K562 (cell line): ENCODE measurements around the gene FIGLA. TPM values are rescaled to one million over a fixed set of nuclear protein-coding genes. Genes with fewer than 3 reads are reported as not detected.

Experiments
- ATAC-seq: fragments of 200-7000 bp; cut with Tn5 transposase; 3 replicates; pipeline ENCODE4 v1.9.1; 2020; ENCODE audit warnings: moderate library complexity
- BruUV-seq: library from RNA; stranded (reverse); fragments of 400-500 nt; replicated peaks from 2 replicates; lab custom pipeline; 2021; lab: Mats Ljungman, UMichigan
- CTCF ChIA-PET: fragments of 300-600 bp; formaldehyde crosslinking; extraction: SDS; loops from one replicate; lab custom pipeline; 2021; ENCODE audit warnings: low intra/inter-chr PET ratio; lab: Yijun Ruan, JAX
- POLR2A ChIA-PET: fragments of 300-600, 350-650 bp; sonication (Branson Sonifier 250); formaldehyde crosslinking; extraction: SDS; loops from one replicate; lab custom pipeline; 2021; ENCODE audit warnings: antibody characterized with exemption, inconsistent platforms; lab: Yijun Ruan, JAX
- DNase-seq, 4 experiments: peaks; one replicate each; pipeline versions ENCODE4 v3.0.0 to v3.0.0-alpha.2; 2011 to 2018; ENCODE audit warnings: low spot score in 3 of 4, mixed read lengths in 3 of 4; ENCODE audit errors: extremely low read depth in 1 of 4
- FAIRE-seq: peaks from 2 replicates; lab custom pipeline; 2011; peaks lifted over from hg19 to GRCh38; lab: Jason Lieb, UNC
- H2AFZ ChIP-seq: 2 replicates; pipeline ENCODE4 v1.6.0; 2011; ENCODE audit warnings: low read depth, low read length, control low read depth, inconsistent platforms
- H3K27ac ChIP-seq: fragments of 200-600 bp; 3 replicates; pipeline ENCODE4 v1.8.0; 2011; ENCODE audit warnings: low read depth, mild to moderate bottlenecking, control low read depth, inconsistent platforms, low read length, moderate library complexity, mixed read lengths; ENCODE audit errors: extremely low read depth
- H3K27me3 ChIP-seq, 2 experiments: fragments of 300-600 bp in 1 of 2; 2 replicates in 1 of 2; 3 replicates in 1 of 2; pipeline versions ENCODE4 v1.6.0 to v1.8.0; 2011; ENCODE audit warnings: inconsistent platforms in 2 of 2, low read length in 2 of 2, mild to moderate bottlenecking in 1 of 2, mixed read lengths in 1 of 2, moderate library complexity in 1 of 2; ENCODE audit not compliant: control insufficient read depth in 2 of 2, insufficient read depth in 2 of 2
- H3K36me3 ChIP-seq: fragments of 300-600 bp; 3 replicates; pipeline ENCODE4 v1.8.0; 2011; ENCODE audit warnings: mild to moderate bottlenecking, low read length, inconsistent platforms; ENCODE audit not compliant: control insufficient read depth, insufficient read depth
- H3K4me1 ChIP-seq, 2 experiments: fragments of 200-600 bp in 1 of 2; replicated peaks in 1 of 2; 2 replicates in 1 of 2; 3 replicates in 1 of 2; pipeline versions ENCODE4 v1.5.1 to v1.8.0; 2011; ENCODE audit warnings: inconsistent platforms in 2 of 2, low read length in 2 of 2, mild to moderate bottlenecking in 1 of 2, mixed read lengths in 1 of 2, moderate library complexity in 1 of 2; ENCODE audit not compliant: control insufficient read depth in 2 of 2, insufficient read depth in 2 of 2
- H3K4me2 ChIP-seq: 2 replicates; pipeline ENCODE4 v1.6.1; 2011; ENCODE audit warnings: low read length, control low read depth, inconsistent platforms, mixed read lengths; ENCODE audit not compliant: insufficient read depth
- H3K4me3 ChIP-seq: fragments of 200-600 bp; sonication (generic), shearing (Covaris generic); 2 replicates; pipeline ENCODE4 v1.5.1; 2016; ENCODE audit warnings: control low read depth, inconsistent platforms
- H3K79me2 ChIP-seq: fragments of 200-600 bp; 3 replicates; pipeline ENCODE4 v1.8.0; 2011; ENCODE audit warnings: low read length, inconsistent platforms; ENCODE audit not compliant: control insufficient read depth, insufficient read depth
- H3K9ac ChIP-seq, 2 experiments: 2 replicates each; pipeline versions ENCODE4 v1.6.0 to v1.6.1; 2011; ENCODE audit warnings: low read depth in 2 of 2, low read length in 2 of 2, control low read depth in 1 of 2, inconsistent platforms in 1 of 2, mild to moderate bottlenecking in 1 of 2, mixed read lengths in 1 of 2; ENCODE audit not compliant: insufficient read depth in 1 of 2
- H3K9me1 ChIP-seq: one replicate; pipeline ENCODE4 v1.6.0; 2011; ENCODE audit warnings: inconsistent platforms, mild to moderate bottlenecking, low read length, moderate library complexity; ENCODE audit not compliant: control insufficient read depth, insufficient read depth
- H3K9me3 ChIP-seq: replicated peaks from 2 replicates; pipeline ENCODE4 v1.5.1; 2011; ENCODE audit warnings: low read depth, low read length, inconsistent platforms; ENCODE audit not compliant: control insufficient read depth, insufficient read depth
- H4K20me1 ChIP-seq: replicated peaks from 2 replicates; pipeline ENCODE4 v1.6.1; 2011; ENCODE audit warnings: low read length, inconsistent platforms, mixed read lengths; ENCODE audit not compliant: control insufficient read depth, insufficient read depth
- E2F1 ChIP-seq: sonication (generic); formaldehyde crosslinking; IDR thresholded peaks from 2 replicates; pipeline ENCODE4 v1.8.1; 2023; ENCODE audit warnings: mild to moderate bottlenecking, missing genetic modification reagents, moderate library complexity
- FOXM1 ChIP-seq, 2 experiments: fragments of 450-650 bp in 1 of 2; sonication (generic) in 1 of 2; formaldehyde crosslinking in 1 of 2; IDR thresholded peaks; 2 replicates each; pipeline versions ENCODE4 v1.6.1 to v1.9.0; 2017 to 2022; ENCODE audit warnings: low read depth in 2 of 2, mild to moderate bottlenecking in 2 of 2, missing genetic modification reagents in 1 of 2, moderate library complexity in 1 of 2
- HNRNPH1 ChIP-seq: fragments of 200-400 bp; formaldehyde crosslinking; optimal IDR thresholded peaks from 2 replicates; pipeline ENCODE3; 2017; ENCODE audit warnings: low read depth, mild to moderate bottlenecking, low read length, moderate library complexity
- NR4A1 ChIP-seq, 2 experiments: fragments of 250-450 bp in 1 of 2; fragments of 450-650 bp in 1 of 2; sonication (Bioruptor Pico) in 1 of 2; IDR thresholded peaks; 2 replicates each; pipeline versions ENCODE4 v1.4.0 to v1.6.1; 2016 to 2020; ENCODE audit warnings: mild to moderate bottlenecking in 2 of 2, missing compliant biosample characterization in 1 of 2, missing genetic modification characterization in 1 of 2, moderate library complexity in 1 of 2
- SNRNP70 ChIP-seq: fragments of 200-400 bp; formaldehyde crosslinking; optimal IDR thresholded peaks from 2 replicates; pipeline ENCODE3; 2017; ENCODE audit warnings: low read depth, low read length
- ZBTB11 ChIP-seq, 3 experiments: fragments of 200-800 bp in 1 of 3; fragments of 250-450 bp in 1 of 3; fragments of 450-650 bp in 1 of 3; sonication (Bioruptor Pico) in 1 of 3; sonication (Bioruptor generic) in 1 of 3; formaldehyde crosslinking in 1 of 3; IDR thresholded peaks; 2 replicates each; pipeline versions ENCODE4 v1.6.1 to v1.8.0; 2016 to 2022; ENCODE audit warnings: mild to moderate bottlenecking in 2 of 3, missing genetic modification characterization in 2 of 3, missing compliant biosample characterization in 1 of 3, moderate library complexity in 1 of 3
- ZKSCAN8 ChIP-seq: fragments of 200-800 bp; sonication (Bioruptor generic); IDR thresholded peaks from 2 replicates; pipeline ENCODE4 v1.6.1; 2016; ENCODE audit warnings: missing genetic modification characterization, missing compliant biosample characterization
- ZNF274 ChIP-seq: IDR thresholded peaks from 2 replicates; pipeline ENCODE4 v1.6.1; 2011; ENCODE audit warnings: low read depth, mild to moderate bottlenecking, low read length, moderate library complexity, borderline replicate concordance
- ZNF282 ChIP-seq: sonication (generic); formaldehyde crosslinking; IDR thresholded peaks from 2 replicates; pipeline ENCODE4 v1.8.1; 2023; ENCODE audit warnings: missing genetic modification reagents
- ZNF512 ChIP-seq: IDR thresholded peaks from 2 replicates; pipeline ENCODE4 v1.6.1; 2016; ENCODE audit warnings: missing genetic modification characterization, missing compliant biosample characterization
- ZNF586 ChIP-seq: fragments of 450-650 bp; formaldehyde crosslinking; conservative IDR thresholded peaks from 2 replicates; pipeline ENCODE4 v1.4.0; 2020; ENCODE audit warnings: mild to moderate bottlenecking, moderate library complexity
- ZNF699 ChIP-seq: fragments of 250-450 bp; sonication (Bioruptor Pico); IDR thresholded peaks from 2 replicates; pipeline ENCODE4 v1.8.0; 2021; ENCODE audit warnings: mild to moderate bottlenecking, moderate library complexity; ENCODE audit not compliant: insufficient replicate concordance
- ZSCAN29 ChIP-seq: fragments of 450-650 bp; IDR thresholded peaks from 2 replicates; pipeline ENCODE4 v1.6.1; 2017
- WGBS: fragments of 100-300 bp; shearing (Covaris generic); methylation state at CpG from one replicate; pipeline ENCODE4 v1.1.6; 2016; ENCODE audit warnings: low coverage, mixed read lengths; ENCODE audit not compliant: insufficient coverage; ENCODE audit errors: missing lambda C conversion rate; 5-methylcytosine and 5-hydroxymethylcytosine counted together
- in situ Hi-C: fragments of 300-500 bp; cut with MboI; formaldehyde crosslinking; loops from 4 replicates; pipeline ENCODE4 v1.15.0; 2018; ENCODE audit warnings: inconsistent platforms, mixed read lengths
- intact Hi-C: fragments of 100-400 bp; cut with micrococcal nuclease; formaldehyde crosslinking; loops from 2 replicates; pipeline ENCODE4 v1.14.2; 2022
- polyA plus RNA-seq, 8 experiments: library from polyadenylated mRNA; depleted of rRNA in 4 of 8; stranded (reverse) in 5 of 8; unstranded in 3 of 8; fragments of >200 nt; fragmentation: Nextera tagmentation in 2 of 8; fragmentation: Illumina TruSeq in 1 of 8; extraction: Ambion mirVana in 2 of 8; extraction: Trizol in 1 of 8; gene quantifications; 2 replicates each; pipeline versions ENCODE4 v1.2.1 to v1.2.3, GENCODE V29; 2011 to 2014; ENCODE audit warnings: inconsistent platforms in 1 of 8, missing spikeins in 1 of 8
- total RNA-seq, 7 experiments: library from RNA; depleted of rRNA in 6 of 7; stranded (reverse); fragments of >200 nt in 6 of 7; fragmentation: Illumina TruSeq in 2 of 7; extraction: Trizol in 2 of 7; gene quantifications; 2 replicates each; pipeline versions ENCODE4 v1.2.1 to v1.2.3, GENCODE V29; 2011 to 2021; ENCODE audit warnings: low replicate concordance in 1 of 7

Gene FIGLA
- total and polyA plus RNA-seq, 9 of the 15 experiments (the other 6 are each of a cell fraction or from before 2014, with no cell fraction given), result not detected

GRCh38 chr2:70834106-70834505 is 43.7 kb upstream of the FIGLA start:
- H3K4me2 ChIP-seq, result no peak overlapping the region
- H3K27ac ChIP-seq, result no peak overlapping the region
- BruUV-seq, result no TSS peak
- FAIRE-seq, result no peak
- H3K79me2 ChIP-seq, result no peaks in the 10 kb centered on the region
- H3K9ac ChIP-seq, result no peak overlapping the region
- no peak overlapping the region for H2AFZ ChIP-seq
- H3K27me3 ChIP-seq, result peaks cover 28 to 75% of the 10 kb centered on the region in 2 experiments
- intact Hi-C loops (no loop called here), in situ Hi-C loops (no loop called here)
- WGBS, result 0% methylated on average over 2 of the region's 2 CpGs
- H3K36me3 ChIP-seq, result no peaks in the 10 kb centered on the region
- ChIA-PET POLR2A (interaction anchor here (0.7 kb wide), 1 partner anchor 455 kb away, joined by 3 read pairs; no protein-coding TSS in a partner anchor), CTCF (no interaction called here)
- H3K9me3 ChIP-seq, result no peaks in the 10 kb centered on the region
- no peak overlapping the region for H3K4me3 ChIP-seq
- H3K4me1 ChIP-seq, result no peaks in the 10 kb centered on the region; a peak in 2 of 5 replicates
- 0 out of 2 replicates have a peak, but pooled peaks cover 4% of the 10 kb centered on the region for H4K20me1 ChIP-seq
- H3K9me1 ChIP-seq, result no peaks in the 10 kb centered on the region
- ATAC-seq, result no peak
- no peak for DNase-seq
- TF ChIP-seq ZNF512 (tag), result no peak
- TF ChIP-seq SNRNP70, result no peak
- TF ChIP-seq ZSCAN29, result no peak
- no peak for TF ChIP-seq FOXM1 (IDR thresholded peaks at IDR 0.05; ENCODE audit: low read depth)
- no peak for TF ChIP-seq FOXM1 (CRISPR knock-in tag; IDR thresholded peaks at IDR 0.05; ENCODE audit: low read depth)
- no peak for TF ChIP-seq ZNF274
- no peak for TF ChIP-seq ZNF282 (CRISPR knock-in tag)
- TF ChIP-seq ZKSCAN8 (CRISPR knock-in tag), result no peak
- no peak for TF ChIP-seq E2F1 (CRISPR knock-in tag)
- TF ChIP-seq HNRNPH1, result no peak
- TF ChIP-seq ZNF699 (CRISPR knock-in tag), result no peak
- TF ChIP-seq ZBTB11 (CRISPR knock-in tag; IDR thresholded peaks at IDR 0.05), result no peak
- no peak for TF ChIP-seq ZNF586 (CRISPR knock-in tag)
- no peak for TF ChIP-seq NR4A1 (CRISPR knock-in tag; IDR thresholded peaks at IDR 0.05)
- TF ChIP-seq NR4A1 (tag; IDR thresholded peaks at IDR 0.05), result no peak
